ENCODE measurements around the gene ABLIM3.

Gene ABLIM3

DNA sequence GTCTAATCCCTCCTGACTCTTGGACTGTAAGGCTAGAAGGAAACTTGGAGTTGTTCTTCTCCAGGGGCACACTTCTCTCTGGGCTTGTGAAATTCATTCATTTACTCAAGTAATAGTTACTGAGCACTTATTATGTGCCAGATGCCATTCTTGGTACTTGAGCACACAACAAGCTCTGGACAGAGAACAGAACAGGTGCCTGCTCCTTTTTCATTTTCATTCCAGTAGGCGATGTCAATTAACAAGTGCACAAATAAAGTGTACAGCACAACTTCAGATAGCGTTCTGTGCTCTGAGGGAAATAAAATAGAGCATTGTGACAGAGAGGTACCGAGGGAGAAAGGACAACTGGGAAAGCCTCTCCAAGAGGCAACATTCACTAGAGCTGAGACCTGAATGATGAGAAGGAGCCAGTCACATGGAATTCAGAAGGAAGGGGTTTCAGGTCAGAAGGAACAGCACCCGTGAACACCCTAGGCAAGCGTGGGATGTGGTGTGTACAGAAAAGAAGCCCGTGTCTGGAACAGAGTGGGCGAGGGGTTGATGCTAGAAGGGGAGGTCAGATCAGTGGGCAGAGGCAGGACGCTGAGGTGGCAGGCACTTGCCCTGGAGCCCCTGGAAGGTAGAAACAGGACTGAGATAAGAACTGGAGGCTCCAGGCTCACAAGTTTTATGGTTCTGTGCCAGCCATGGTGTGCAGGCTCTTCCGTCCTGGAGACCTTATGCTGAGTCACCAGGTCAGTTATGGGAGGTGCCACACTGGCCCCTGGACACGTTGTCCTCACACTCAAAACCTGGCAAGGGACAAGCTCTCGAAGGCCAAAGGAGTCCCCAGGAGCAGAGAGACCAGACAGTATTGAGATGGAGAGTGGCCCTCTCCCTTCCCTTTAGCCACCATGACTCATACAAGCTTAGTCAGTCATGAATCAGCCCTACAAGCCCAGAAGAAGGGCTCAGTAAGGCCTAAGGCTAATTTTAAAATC, 7.2 kb upstream of the ABLIM3 start:
- DNase-seq, result no peak

DNA sequence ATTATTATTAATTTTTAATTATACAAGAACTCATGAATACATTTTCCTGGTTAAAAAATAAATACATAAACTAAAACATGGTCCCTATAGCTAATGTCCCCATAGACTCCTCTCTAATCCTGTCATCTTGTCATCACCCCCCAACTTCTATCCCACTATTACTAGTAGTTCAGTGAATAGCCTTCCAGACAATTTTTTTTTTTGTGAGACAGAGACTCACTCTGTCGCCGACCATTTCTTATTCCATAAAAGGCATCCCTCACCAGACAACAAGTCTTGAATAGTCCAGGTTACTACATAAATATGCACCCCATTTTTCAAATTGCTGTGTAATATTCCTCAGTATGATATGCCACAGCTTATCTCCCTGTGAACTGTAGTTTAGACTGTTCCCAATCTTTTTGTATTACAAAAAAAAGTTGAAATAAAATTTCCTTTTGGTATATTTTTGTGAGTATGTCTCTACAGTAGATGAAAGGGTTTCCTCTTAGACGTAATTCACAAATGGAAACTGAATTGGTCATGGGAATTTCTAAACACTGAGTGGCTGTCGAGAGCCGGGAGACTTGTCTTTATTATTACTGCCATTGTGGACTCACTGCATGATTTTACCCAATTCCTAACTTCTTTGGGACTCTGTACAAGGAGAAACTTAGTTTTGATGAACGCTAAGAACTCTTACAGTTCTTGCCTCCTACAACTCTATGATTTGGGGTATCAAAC, 6.4 kb upstream of the ABLIM3 start:
- no peak for DNase-seq

GRCh38 chr5:149135536-149136201, 5.6 kb upstream of the ABLIM3 start:
- no peak for DNase-seq

- no peak for DNase-seq
Measured at GRCh38 chr5:149138182-149138923, 2.9 kb upstream of the ABLIM3 start.

DNA sequence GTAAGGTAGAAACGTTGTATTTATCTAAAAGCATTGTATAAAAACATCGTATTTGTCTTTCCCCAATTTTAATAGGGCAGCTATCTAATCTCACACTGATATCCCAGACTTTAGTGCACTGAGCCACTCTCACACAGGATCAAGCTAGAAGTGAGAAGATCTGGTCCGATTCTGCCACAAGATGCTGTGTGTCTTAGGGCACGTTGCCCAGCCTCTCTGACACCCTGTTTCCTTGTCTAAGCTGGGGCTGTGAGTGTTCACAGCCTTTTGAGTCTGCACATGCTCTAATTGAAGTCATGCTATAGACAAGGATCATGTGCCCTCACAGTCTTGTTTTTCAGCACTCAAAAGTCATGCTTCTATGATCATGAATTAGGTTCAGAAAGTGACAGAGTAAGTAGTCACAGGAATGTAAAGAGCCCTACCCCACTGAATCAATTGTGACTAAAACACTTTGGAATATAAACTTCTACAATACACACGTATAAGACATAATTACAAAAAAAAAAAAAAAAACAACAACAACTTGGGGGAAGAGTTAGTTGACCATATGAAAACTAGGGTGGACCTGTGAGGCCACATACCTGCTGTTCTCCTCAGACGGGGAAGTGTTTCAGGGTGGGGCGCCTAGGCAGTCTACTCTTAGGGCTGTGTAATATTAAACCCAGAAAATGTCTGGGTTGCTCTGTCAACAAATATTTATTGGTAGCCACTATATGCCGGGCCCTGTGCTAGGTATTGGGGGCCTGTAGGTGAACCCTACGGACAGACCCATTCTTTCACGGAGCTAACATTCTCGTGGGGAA, 893 bp upstream of the ABLIM3 start:
- no peak for DNase-seq

DNA sequence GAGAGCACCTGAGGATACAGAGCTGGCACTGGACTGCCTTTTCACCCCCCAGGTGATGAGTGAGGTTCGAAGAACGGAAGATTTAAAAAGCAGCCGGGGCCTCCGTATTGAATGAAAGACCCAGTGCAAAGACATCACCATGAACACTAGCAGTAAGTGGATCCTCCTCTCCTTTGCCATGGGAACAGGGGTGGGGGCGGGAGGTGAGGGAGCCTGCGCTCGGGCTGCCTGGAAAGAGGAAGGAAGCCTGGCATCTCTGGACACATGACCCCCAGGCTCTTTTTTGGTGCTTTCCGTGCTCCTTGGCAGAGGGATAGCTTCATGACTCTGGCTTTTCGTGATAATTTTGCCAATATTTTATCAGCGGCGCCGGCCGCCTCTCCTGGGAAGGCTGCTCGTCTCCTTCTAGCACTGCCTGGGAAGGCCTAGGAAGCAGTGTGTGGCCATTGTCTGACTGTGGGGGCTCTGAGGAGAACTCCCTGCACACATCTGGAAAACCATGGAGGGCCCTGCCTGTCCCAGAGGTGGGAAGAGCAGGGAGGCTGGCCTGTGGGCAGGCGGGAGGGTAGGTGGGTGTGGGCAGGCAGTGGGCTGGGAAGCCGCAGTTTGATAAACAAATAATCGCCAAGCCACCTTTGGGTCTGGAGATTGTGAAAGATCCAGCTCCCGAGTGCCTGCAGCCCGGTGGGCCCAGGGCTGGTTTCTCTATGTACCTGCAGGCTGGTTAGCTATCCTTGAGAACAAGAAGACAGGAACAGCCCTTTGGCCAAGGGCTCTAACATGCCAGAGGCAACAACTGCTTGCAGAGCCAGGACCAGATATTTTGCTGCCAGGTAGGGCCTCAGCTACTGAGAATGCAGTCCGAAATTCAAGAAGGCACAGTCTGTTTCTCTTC, 911 bp downstream of the ABLIM3 start:
- no peak for DNase-seq

DNA sequence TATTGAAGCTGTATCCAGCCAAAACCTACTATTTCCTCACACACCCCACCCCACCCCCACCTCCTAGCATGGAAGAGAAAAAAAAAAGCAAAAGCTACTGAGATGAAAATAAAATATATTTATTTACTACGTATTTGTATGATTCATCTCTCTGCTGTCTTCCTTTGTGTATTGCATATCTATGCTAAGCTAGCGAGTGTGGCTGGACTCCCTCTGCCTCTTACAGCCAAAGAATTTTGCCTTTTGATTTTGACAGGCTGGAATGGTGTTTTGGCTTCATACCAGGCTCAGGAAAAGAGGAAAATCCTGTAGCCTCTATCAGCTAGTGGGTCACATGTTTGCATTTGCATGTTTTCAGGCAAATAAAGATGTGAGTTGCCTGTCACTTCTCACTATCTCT, 2.2 kb downstream of the ABLIM3 start:
- DNase-seq, result no peak

DNA sequence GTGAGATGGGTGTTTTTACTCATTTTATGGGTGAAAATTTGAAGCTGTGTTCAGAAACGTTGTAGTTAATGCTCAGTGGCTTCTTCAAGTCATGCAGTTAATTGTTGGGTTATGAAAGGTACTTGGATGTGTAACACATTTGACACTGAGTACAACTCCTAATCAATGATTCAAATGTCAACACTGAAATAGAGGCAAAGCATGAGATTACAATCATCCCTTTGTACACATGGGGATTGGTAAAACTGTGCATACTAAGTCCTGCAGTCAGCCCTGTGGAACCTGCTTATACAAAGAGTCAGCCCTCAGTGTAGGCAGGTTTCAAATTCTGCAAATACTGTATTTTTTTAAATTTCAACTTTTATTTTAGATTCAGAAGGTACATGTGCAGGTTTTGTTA, 3.3 kb downstream of the ABLIM3 start:
- no peak for DNase-seq

- no peak for DNase-seq
Measured at GRCh38 chr5:149145138-149145537, 3.8 kb downstream of the ABLIM3 start.

DNA sequence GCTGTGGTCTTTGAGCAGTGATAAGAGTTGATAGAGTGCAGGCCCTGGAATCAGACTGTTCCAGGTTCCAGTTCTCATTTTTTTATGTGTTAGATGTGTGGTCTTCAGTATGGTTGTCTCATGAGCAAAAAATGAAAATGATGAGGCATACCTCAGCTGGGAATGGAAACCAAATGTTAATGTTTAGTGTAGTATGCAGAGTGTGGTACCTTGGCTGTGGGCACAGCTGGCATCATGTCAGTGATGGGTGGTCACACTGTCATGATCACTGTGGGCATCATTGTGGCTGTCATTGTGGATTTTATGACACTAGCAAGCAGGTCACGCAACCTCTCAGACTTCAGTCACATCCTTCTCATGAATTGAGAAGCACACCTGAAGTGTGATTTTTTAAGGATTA, 6.4 kb downstream of the ABLIM3 start:
- DNase-seq, result no peak

DNA sequence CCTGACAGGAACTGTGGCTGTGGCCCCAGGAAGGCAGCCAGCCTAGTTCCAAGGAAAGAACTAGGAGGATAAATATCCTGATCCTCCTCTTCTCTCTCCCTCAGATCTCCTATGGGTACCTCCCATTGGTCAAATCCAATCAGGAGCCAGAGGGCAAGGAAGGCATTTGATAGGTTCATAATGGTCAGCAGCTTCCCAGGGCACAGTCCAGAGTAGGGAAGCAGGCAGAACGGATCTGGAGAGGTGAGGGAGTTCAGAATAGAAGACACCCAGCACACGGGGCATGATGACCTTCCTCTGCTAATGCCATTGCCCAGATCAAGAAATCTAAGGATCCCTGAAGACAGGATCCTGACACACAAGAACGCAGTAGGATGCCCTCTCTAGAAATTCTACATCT, 8.6 kb downstream of the ABLIM3 start:
- no peak for DNase-seq

DNA sequence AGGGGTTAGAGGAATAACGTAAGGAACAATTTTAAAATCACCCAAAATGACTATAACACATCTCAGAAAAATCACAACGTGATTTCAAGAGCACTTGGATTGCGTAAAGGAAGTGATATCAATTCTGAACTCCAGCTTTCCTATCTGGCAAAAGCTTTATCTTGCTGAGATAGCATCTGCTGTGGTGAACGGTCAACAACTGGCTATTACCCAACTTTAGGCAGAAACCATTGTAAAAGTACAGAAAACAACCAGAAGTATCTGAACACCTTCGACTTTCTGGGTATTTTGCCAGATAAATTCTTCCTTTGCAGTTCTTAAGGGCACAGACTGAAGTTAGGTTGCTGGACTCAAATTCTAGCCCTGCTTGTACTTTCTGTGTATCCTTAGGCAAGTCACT, 9.2 kb downstream of the ABLIM3 start:
- DNase-seq, result no peak

DNA sequence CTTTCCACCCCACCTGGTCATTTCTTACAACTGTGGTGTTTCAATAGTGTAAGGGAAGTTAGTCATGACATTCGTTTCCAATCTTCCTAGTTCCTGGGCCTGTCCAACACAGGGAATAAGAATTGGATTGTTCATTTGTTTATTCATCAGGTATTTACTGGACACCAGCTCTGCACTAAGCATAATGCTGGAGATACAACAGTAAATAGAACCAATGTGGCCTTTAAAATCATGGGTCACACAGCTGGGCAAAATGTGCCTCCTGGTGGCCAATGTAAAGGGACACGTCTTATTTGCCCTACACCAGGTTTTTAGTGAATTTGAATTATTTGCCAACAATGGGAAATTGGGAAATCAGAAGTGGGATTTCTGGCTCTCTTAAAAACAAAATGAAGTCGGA, 10.4 kb downstream of the ABLIM3 start:
- DNase-seq, result no peak

- DNase-seq, result no peak
Measured at GRCh38 chr5:149152317-149152746, 11.0 kb downstream of the ABLIM3 start.

DNA sequence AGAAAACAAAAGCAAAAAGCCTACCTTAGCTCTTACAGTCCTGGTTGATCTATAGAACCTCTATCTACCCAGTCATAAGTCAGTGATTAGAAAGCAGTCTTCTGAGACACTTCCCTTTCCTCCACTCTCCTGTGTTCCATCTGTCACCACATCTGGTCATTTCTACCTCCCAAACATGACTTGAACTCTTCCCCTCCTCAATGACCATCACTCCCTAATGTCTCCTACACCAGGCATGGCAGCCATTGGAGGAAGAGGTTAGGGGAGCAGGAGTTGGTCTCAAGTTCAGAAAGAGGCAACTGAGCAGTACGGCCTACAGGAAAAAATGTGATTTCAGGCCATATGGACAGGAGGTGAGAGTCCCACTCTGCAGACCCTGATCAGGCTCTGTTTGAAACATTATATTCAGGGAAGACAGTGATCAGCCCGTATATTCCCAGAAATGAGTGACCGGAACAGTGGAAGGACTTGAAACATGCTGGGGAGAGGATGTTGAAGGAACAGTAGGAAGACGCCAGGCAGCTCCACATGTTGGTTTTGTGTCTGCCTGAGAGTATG, 12.0 kb downstream of the ABLIM3 start:
- DNase-seq, result no peak

DNA sequence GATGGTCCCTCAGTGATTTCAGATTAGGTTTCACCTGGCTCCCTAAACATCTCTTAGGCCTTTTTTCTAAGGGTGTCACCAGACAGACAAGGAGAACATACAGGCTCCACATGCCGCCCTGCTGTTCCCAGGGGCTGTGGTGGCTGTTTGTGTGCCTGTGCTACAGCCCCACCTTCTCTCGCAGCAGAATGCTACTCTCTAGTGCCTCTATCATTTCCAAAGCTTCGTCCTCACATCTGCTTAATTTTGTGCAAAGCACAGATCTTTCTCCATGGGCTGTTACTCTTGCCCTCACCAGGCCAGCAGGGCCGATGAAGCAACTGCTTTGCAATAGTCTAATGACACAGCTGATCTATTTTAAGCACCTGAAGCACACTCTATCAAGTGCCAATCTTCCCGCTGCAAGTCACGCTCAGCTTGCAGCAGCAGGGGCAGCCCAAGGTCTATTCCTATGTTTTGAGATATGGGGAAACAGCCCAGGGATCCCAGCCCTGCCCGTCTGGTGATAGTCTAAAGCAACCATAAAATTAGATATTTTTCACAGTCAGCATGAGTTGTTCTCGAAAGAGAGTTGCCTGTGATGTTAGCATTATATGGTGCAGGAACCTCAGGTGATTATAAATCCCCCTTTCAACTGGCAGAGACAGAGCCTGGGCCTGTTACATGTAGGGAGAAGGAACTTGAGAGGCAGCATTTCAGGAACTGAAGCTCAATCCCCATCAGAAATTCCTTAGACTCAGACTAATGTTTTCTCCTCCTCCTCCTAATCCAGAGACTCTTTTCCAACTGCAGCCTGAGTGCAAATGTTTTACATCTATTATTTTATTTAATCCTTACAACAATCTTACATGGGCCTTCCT, 12.7 kb downstream of the ABLIM3 start:
- no peak for DNase-seq

- DNase-seq, result no peak
Measured at GRCh38 chr5:149154650-149155049, 13.4 kb downstream of the ABLIM3 start.

GRCh38 chr5:149156435-149157083, 15.3 kb downstream of the ABLIM3 start:
- DNase-seq, result no peak

DNA sequence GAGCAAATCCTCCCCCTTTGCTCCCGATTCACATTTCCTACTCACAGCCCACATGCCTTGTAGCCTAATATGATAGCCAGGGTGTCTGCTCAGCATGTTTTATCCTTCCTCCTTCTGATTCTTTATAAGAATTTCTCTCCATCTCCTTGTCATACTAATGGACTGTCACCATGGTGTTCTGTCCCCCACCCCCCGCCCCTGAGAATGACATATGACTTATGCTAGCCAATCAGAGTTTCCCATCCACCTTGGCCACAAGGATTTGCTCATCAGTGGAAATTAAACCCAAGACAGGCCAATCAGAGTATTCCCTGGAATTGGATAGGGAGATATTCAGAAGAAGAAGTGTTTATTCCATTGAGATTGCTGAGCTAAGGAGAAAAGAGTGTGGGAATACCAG, 16.0 kb downstream of the ABLIM3 start:
- no peak for DNase-seq
